ENCODE data around the gene ADAT1.

ADAT1 gene

GRCh38 chr16:75622761-75623605 is at the start of gene ADAT1:
Gene ADAT1, minus strand, starts transcription at chr16:75623281. Its CDS starts 2,482 bp downstream, at chr16:75620799.
- DNase-seq (ENCODE audit: low spot score): peak; percentile 96

GRCh38 chr16:75667503-75667902 is 44.4 kb upstream of the ADAT1 start:
- no peak for DNase-seq (ENCODE audit: low spot score)

- DNase-seq (ENCODE audit: low spot score): no peak
Observed at GRCh38 chr16:75660726-75661302, 37.7 kb upstream of the ADAT1 start.

- DNase-seq (ENCODE audit: low spot score): no peak
Observed at GRCh38 chr16:75660321-75660720, 37.2 kb upstream of the ADAT1 start.

GRCh38 chr16:75658175-75658574 is 35.1 kb upstream of the ADAT1 start:
- no peak for DNase-seq (ENCODE audit: low spot score)

- peak; percentile 57 for DNase-seq (ENCODE audit: low spot score)
Observed at GRCh38 chr16:75653922-75654321, 30.8 kb upstream of the ADAT1 start.

- DNase-seq (ENCODE audit: low spot score): peak; percentile 91
Observed at GRCh38 chr16:75648265-75649076, 25.4 kb upstream of the ADAT1 start.

GRCh38 chr16:75647492-75648264 is 24.6 kb upstream of the ADAT1 start, which contains the start of the genes KARS1 and TERF2IP:
Gene KARS1, minus strand, starts transcription at chr16:75647665. Its CDS starts 26 bp downstream, at chr16:75647639.
Gene TERF2IP, plus strand, starts transcription at chr16:75647773. Its CDS starts 110 bp downstream, at chr16:75647883.
- DNase-seq (ENCODE audit: low spot score): peak; percentile 95

- DNase-seq (ENCODE audit: low spot score): no peak
Observed at GRCh38 chr16:75647112-75647491, 24.0 kb upstream of the ADAT1 start.

- no peak for DNase-seq (ENCODE audit: low spot score)
Observed at GRCh38 chr16:75644240-75645012, 21.3 kb upstream of the ADAT1 start.

GRCh38 chr16:75640598-75640997 is 17.5 kb upstream of the ADAT1 start:
- no peak for DNase-seq (ENCODE audit: low spot score)

- no peak for DNase-seq (ENCODE audit: low spot score)
Observed at GRCh38 chr16:75635036-75635435, 12.0 kb upstream of the ADAT1 start.

GRCh38 chr16:75632857-75633256 is 9.8 kb upstream of the ADAT1 start:
- DNase-seq (ENCODE audit: low spot score): no peak

- no peak for DNase-seq (ENCODE audit: low spot score)
Observed at GRCh38 chr16:75630052-75630451, 7.0 kb upstream of the ADAT1 start.

- DNase-seq (ENCODE audit: low spot score): no peak
Observed at GRCh38 chr16:75629132-75629531, 6.1 kb upstream of the ADAT1 start.

- DNase-seq (ENCODE audit: low spot score): no peak
Observed at GRCh38 chr16:75628351-75628750, 5.3 kb upstream of the ADAT1 start.

- no peak for DNase-seq (ENCODE audit: low spot score)
Observed at GRCh38 chr16:75627851-75628250, 4.8 kb upstream of the ADAT1 start.

GRCh38 chr16:75626806-75627205 is 3.7 kb upstream of the ADAT1 start:
- DNase-seq (ENCODE audit: low spot score): no peak

GRCh38 chr16:75624921-75625334 is 1.8 kb upstream of the ADAT1 start:
- no peak for DNase-seq (ENCODE audit: low spot score)

GRCh38 chr16:75621170-75621477 is 2.0 kb downstream of the ADAT1 start:
- peak; percentile 86 for DNase-seq (ENCODE audit: low spot score)

Measured in hematopoietic multipotent progenitor cell treated with erythropoietin and hydrocortisone succinate and interleukin-3 and kit ligand, for 17 days (in vitro differentiated cells).